Measurements from ENCODE around the gene NTHL1.

NTHL1 gene

DNA sequence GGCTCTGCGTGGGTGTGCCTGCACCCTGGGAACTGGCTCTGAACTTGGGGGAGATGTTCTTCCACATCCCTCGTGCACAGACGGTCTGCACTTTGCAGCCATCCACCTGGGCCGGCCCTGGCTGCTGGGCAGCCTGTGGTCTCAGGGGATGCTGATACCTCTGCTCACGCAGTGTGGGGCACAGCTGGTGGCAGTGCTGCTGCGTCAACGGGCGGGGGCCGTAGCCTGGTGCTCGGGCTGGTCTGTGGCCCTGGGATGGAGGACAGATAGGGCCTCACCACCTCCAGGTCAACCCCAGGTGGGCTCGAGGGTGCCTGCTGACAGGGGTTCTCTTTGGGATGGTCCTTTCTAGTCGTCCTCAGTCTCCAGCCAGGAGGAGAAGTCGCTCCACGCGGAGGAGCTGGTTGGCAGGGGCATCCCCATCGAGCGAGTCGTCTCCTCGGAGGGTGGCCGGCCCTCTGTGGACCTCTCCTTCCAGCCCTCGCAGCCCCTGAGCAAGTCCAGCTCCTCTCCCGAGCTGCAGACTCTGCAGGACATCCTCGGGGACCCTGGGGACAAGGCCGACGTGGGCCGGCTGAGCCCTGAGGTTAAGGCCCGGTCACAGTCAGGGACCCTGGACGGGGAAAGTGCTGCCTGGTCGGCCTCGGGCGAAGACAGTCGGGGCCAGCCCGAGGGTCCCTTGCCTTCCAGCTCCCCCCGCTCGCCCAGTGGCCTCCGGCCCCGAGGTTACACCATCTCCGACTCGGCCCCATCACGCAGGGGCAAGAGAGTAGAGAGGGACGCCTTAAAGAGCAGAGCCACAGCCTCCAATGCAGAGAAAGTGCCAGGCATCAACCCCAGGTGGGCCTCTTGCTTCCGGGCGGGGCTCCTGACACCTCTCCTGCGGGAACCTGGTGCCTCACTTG lies 36.5 kb upstream of the NTHL1 start:
- DNase-seq (ENCODE audit: low read depth in 2 of 2), result no peak

DNA sequence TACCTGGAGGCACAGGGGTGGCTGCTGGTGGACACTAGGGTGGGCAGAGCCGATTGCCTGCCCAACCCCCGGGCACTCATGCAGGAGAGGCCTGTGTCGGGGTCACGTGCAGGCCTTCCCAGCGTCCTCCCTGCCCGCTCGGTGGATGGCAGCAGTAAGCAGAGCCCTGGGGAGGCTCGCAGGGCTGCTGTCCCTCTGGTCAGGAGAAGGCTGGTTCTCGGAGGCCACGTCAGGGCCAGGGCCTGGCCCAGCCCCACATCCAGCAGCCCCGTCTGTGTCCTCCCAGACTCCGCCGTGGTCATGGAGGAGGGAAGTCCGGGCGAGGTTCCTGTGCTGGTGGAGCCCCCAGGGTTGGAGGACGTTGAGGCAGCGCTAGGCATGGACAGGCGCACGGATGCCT lies 35.8 kb upstream of the NTHL1 start:
- no peak for DNase-seq (ENCODE audit: low read depth in 2 of 2)

DNA sequence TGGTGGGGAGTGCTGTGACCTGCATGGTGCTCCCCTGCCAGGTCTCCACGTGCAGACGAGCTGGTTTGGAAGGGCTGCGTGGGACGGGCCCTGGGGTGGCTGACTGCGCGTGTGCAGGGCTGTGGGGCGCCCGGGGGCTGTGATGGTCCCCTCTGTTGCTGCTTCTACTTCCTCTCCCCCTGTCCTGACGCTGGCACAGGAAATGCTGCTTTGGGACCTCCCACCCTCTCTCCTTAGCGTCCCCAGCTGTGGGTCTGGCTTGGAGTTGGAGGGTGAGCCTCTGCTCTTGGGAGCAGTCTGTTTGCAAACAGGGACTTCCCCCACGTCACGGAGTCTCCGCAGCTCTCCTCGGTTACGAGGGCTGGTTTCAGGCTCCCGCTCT lies 35.3 kb upstream of the NTHL1 start:
- DNase-seq (ENCODE audit: low read depth in 2 of 2), result no peak

DNA sequence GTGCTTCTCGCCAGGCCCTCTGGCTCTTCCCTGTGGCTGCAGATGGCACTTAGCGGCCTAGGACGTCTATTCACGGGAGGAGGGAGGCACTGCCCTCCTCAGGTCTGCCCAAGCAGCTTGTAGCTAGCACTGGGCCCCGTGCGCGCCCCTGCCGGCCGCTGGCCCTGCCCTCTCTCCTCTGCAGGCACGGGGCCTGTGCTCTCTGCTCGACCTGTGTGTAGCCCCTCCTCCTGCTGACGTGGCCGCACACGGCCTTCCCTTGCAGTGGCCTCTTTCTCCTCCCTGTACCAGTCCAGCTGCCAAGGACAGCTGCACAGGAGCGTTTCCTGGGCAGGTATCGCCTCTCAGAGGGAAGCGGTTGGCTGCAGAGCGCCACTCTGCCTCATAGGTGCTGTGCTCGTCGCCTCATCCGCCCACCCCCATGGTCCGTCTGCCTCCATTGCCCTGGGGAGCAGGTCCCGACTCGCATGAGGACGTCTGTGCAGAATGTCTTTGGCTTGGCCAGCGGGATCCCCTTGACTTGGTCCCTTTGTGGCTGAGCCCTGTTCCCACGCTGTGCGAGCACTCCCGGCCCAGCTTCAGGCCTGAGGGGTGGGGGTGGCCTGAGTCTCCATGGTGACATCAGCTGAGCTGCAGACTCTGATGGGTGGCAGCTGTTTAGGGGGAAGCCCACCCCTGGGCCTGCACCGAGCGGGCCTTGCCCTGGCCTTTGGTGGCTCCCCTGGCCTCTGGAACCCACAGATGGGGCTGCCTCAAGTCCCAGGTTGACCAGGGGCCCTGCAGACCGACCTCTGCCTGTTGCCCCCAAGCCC lies 34.7 kb upstream of the NTHL1 start:
- no peak for DNase-seq (ENCODE audit: low read depth in 2 of 2)

DNA sequence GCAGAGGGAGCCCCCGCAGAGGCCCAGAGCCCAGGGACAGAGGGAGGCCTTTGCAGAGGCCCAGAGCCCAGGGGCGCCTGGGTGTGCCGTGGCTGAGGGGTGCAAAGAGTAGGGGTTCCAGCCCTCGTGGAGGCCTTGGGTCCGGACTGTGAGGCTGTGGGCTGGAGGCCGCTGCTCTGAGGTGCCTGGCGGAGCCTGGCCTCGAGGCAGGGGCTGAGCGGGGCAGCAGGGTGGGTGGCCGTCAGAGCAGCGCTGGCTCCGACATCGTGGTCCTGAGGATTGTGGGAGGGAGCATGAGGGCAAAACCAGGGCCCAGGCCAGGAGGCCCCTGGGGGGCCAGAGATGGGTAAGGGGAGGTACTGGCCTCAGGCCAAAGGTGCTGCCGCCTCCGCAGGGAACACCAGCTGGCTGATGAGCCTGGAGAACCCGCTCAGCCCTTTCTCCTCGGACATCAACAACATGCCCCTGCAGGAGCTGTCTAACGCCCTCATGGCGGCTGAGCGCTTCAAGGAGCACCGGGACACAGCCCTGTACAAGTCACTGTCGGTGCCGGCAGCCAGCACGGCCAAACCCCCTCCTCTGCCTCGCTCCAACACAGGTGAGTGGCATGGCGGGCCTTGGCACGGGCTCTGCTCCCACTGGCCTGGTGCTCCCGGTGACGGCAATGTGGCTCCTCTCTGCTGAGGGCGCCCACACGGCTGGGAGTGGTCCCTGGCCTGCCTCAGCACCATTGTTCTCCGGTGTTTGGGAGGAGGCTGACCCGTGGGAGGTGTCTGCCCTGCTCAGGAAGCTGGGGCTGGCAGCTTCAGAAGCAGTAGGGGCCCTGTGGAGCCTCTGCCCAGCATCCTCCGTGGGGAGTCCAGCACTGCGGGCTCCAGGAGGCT lies 33.8 kb upstream of the NTHL1 start:
- DNase-seq (ENCODE audit: low read depth in 2 of 2), result no peak

DNA sequence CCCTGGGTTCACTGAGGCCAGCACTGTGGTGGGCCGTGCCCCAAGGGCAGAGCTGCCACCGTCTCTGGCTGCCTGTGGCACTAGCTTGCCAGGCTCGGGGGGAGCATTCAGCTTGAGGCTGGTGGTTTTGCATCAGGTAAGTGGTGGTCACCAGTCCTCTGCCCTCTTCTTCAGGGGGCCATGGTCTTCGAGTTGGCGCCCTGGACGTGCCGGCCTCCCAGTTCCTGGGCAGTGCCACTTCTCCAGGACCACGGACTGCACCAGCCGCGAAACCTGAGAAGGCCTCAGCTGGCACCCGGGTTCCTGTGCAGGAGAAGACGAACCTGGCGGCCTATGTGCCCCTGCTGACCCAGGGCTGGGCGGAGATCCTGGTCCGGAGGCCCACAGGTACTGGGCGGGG lies 32.4 kb upstream of the NTHL1 start:
- no peak for DNase-seq (ENCODE audit: low read depth in 2 of 2)

DNA sequence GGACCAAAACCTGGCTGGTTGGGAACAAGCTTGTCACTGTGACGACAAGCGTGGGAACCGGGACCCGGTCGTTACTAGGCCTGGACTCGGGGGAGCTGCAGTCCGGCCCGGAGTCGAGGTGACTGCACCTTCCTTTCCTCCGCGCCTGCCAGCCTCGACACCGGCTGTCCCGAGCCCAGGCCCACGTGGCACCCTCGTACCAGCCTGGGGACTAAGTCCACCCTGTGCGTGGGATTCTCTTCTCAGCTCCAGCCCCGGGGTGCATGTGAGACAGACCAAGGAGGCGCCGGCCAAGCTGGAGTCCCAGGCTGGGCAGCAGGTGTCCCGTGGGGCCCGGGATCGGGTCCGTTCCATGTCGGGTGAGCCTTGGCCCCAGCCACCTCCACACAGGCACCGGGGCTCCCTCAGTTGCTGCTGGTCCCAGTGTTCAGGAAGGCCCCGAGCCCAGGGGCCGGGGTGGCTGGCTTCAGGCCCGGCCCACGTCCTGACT lies 31.7 kb upstream of the NTHL1 start:
- DNase-seq (ENCODE audit: low read depth in 2 of 2), result no peak

DNA sequence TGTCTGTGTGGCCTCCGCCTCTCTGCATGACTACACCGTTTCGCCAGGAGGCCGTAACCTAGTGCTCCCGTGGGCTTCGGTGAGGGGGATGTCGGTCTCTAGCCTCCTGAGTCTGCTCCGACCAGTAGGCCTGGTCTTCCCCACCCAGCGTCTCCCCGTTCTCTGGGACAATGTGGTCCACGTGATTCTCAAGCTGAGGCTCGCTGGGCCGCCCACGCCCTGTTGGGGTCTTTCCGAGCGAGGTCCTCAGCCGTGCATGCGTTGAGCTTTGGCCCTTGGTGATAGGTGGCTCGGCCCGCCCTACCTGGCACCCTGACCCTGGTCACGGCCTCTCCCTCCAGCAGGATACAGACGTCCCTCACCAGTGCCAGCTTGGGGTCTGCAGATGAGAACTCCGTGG lies 31.1 kb upstream of the NTHL1 start:
- DNase-seq (ENCODE audit: low read depth in 2 of 2), result no peak

DNA sequence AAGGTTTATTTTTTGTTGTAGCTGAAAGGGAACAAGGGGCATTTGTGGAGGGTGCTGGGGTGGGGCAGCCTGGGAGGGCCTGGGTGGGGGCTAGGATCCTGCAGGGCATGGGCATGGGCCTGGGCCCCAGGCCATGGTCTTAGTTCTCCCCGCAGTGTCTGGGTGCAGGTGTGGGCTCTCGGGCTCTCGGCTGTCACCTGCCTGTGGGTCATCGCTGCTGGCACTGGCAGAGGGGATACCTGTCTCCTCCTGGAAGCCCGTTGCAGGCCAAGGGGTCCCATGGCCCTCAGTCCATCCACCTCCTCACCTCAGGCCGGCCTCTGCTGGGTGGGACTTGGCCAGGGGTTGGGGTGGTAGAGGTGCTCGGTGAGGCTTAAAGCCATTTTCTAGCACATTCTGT lies 30.5 kb upstream of the NTHL1 start:
- DNase-seq (ENCODE audit: low read depth in 2 of 2), result no peak

DNA sequence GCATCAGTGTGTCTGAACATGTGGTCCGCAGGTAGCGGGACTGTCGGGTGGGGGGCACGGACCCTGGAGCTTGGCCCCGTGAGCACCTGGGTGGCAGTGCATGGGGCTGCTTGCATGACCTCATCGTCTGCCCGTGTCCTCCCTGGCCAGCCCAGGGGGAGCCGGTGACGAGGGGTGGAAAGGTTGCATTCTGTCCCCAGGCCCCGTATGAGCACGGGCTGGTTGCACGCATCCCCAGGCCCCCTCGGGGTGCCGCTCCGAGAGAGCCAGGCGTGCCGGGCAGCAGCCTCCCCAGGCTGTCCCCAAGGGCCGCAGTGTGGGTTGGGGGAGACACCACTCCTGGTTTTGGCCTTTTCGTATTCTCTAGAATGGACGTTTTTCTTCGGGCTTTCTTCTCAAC lies 30.1 kb upstream of the NTHL1 start:
- DNase-seq (ENCODE audit: low read depth in 2 of 2), result no peak

DNA sequence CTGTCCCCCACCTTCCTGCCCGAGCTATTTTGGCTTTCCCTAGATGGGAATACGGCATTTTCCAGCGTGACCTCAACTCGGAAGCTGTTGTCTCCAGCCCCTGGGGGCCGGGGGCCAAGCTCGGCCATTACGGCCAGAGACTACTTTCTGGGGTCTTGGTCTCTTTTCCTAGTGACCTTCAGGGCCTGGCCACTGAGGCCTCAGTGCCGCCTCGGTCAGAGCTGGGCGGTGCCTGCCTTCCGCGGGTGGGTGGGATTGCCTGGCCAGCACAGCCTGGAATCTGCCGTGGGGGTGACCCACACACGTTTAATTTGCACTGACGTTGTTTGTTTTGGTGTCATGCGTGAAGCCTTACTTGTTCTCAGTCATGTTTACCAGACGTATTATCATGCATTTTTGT lies 29.4 kb upstream of the NTHL1 start:
- DNase-seq (ENCODE audit: low read depth in 2 of 2), result no peak

DNA sequence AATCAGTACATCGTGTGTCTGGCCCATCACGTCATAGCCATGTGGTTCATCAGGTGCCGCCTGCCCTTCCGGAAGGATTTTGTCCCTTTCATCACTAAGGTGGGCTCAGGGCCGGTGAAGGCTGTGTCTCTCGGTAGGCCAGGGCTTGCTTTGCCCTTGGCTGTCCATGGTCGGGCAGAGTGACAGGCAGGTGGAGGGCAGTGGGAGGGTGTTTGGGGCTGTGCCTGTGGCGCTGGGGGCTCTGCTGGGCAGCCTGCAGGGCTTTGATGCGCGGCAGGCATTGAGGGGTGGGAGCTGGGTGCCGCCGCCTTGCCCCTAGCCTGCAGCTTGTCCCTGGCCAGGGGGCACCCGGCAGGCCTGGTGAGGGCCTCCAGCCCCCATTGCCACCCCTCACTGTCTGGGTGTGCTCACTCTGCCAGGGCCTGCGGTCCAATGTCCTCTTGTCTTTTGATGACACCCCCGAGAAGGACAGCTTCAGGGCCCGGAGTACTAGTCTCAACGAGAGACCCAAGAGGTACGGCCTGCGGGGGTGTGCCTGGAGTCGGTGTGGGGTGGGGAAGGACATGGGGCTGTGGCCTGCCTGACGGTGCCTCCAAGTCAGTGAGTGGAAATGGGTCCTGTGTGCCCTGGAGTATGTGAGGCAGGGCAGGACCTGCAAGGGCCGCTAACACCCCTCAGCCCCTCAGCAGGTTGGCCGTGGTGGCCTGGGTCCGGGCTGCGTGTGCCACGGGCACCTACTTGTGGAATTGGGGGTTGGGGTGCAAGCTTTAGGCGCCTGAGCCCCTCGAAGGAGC lies 28.6 kb upstream of the NTHL1 start:
- DNase-seq (ENCODE audit: low read depth in 2 of 2), result no peak

DNA sequence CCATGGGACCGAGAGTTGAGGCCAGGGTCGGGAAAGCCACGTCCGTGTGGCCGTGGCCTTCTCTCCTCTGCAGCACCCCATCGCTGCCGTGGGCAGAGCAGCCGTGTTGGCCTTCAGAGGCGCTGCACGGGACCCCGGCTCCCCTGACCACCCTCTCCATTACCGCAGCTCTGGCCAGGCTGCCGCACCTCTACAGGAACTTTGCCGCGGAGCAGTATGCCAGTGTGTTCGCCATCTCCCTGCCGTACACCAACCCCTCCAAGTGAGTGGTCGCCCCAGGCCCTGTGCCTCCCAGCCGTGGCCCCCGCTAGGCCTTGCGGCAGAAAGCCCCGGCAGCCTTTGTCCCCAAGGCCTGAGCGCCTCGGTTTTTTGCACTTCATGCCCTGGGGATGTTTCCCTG lies 28.0 kb upstream of the NTHL1 start:
- DNase-seq (ENCODE audit: low read depth in 2 of 2), result no peak

DNA sequence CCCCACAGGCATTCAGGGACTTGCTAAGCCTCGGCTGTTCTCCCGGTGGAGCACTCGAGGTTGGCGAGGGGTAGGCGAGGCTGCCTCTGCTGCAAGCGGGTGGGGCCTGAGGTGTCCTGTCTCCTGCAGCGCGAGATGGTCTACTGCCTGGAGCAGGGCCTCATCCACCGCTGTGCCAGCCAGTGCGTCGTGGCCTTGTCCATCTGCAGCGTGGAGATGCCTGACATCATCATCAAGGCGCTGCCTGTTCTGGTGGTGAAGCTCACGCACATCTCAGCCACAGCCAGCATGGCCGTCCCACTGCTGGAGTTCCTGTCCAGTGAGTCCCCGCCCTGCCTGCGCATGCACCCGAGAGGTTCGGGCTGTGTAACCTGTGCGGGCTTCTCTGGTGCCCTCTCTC lies 26.4 kb upstream of the NTHL1 start:
- DNase-seq (ENCODE audit: low read depth in 2 of 2), result no peak

DNA sequence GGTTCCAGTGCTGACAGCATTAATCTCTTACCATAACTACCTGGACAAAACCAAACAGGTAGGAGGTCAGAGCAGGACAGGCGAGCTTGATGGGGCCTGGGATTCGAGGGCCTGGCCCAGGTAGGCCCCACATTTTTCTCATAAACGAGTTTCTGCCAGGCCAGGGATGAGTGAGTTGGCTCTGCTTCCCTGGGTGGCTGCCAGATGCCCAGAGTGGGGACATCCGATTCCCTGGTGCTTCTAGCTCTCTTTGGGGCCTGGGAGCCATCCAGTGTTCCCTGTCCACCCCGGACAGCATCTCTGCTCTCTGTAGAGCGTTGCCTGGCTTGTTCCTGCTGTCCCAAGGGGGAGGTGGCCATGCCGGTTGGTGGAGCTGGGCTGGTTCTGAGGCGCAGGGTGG lies 25.3 kb upstream of the NTHL1 start:
- no peak for DNase-seq (ENCODE audit: low read depth in 2 of 2)

DNA sequence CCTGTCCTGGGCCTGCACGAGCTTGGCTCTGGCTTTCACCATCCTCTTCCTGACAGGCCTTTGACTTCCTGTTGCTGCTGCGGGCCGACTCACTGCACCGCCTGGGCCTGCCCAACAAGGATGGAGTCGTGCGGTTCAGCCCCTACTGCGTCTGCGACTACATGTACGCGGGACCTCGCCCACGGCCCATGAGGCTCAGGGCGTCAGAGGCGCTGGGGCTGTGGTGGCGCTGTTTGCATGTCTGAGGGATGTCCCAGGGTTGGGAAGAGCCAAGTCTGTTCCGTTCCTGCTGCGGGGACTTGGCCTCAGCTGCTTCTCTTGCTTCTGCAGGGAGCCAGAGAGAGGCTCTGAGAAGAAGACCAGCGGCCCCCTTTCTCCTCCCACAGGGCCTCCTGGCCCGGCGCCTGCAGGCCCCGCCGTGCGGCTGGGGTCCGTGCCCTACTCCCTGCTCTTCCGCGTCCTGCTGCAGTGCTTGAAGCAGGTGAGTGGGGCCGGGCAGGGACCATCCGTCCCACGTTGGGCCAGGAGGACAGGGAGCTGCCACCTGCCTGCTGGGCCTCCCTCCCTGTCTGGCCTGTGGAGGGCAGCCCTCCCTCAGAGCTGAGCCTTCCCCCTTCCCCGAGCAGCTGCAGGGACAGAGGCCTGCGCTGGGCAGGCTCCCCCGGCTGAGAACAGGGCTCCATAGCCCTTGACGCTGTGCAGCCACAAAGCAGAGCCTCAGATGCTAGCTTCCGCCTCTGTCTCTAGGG lies 24.0 kb upstream of the NTHL1 start:
- DNase-seq (ENCODE audit: low read depth in 2 of 2), result no peak

DNA sequence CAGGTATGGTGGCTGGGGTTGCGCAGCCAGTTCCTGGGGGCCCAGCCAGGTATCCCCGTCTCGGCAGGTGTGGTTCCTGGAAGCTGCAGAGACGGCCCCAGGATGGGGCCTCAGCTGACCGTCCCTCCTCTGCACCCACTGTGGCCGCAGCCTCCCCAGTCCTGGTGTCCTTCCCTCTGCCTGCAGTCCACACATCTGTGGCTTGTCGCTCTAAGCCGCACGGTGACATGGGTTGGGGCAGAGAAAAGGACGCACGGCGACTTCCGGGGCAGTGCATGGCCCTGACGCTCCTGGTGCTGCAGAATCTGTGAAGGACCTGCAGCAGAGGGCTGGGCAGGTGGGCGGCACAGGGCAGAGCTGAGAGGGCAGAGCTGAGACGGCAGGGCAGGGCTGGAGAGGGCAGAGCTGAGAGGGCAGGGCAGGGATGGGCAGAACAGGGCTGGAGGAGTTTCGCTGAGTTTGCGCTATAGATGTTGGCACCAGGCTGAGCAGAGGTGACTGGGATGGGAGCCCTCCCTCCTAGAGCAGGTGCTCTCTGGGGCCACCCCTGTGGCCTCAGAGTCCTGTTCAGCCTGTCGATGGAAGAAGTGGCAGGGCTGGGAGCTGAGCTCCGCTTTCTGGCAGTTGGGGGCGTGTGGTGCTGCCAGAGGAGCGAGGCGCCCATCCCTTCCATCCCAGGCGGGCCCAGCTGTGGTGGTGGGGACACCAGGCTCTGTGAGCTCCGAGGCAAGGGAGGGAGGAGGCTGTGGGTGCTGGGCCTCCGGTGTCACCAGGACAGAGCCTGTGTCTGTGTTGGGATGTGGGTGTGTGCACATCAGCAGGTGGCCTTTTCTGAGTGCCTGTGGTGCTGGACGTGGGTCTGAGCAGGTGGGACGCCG lies 23.2 kb upstream of the NTHL1 start:
- DNase-seq (ENCODE audit: low read depth in 2 of 2), result no peak

DNA sequence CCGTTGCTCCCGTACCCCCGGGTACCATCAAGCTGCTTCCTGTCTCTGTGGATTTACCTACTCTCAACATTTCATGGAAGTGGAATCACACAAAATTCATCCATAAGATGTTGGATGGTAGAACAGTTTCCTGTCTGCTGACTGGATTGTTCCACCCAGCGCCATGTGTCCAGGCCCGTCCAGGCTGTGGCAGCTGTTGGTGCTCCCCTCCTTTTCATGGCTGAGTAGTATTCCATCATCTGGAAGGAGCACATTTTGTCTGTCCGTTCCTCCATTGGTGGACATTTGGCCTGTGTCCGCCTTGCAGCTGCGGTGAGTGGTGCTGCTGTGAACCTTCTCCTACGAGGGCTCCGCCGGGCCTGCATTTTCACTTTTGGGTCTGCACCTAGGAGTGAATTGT lies 18.5 kb upstream of the NTHL1 start:
- no peak for DNase-seq (ENCODE audit: low read depth in 2 of 2)

DNA sequence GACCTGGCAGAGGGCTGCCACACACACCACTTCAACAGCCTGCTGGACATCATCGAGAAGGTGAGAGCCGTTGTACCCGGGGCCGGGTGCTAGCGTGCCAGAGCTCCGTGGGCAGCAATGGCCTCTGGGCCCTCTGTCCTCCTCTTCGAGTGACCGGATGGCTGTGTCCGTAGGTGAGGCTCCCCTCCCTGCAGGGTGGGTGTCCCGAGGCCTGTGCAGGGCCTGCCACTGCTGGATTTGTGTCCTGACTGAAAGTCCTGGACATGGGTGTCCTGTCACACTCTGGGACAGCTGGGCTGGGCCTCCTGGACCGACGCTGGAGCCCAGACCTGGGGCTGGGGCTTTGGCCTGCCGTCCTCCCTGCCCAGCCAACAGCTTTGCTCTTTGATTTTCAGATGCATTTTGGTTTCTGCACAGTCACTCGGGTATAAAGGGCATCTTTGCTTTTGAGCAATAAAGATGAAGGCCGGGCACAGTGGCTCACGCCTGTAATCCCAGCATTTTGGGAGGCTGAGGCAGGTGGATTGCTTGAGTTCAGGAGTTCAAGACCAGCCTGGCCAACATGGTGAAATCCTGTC lies 16.8 kb upstream of the NTHL1 start:
- no peak for DNase-seq (ENCODE audit: low read depth in 2 of 2)
